BE2C (cell line): ENCODE data around the gene NAV2.

ENCODE experiments used
- DNase-seq: peaks from one replicate; pipeline ENCODE4 v3.0.0-alpha.2; 2020
- H3K27me3 ChIP-seq: fragments of 250-450 bp; sonication (Bioruptor Pico); 2 replicates; pipeline ENCODE4 v1.5.1; 2020; ENCODE audit warnings: mild to moderate bottlenecking
- H3K36me3 ChIP-seq: fragments of 250-450 bp; sonication (Bioruptor Pico); 2 replicates; pipeline ENCODE4 v1.5.1; 2020; ENCODE audit warnings: mild to moderate bottlenecking
- H3K4me1 ChIP-seq: fragments of 250-450 bp; sonication (Bioruptor Pico); 2 replicates; pipeline ENCODE4 v1.5.1; 2020
- H3K4me3 ChIP-seq: 2 replicates; pipeline ENCODE4 v1.5.1; 2011; ENCODE audit warnings: low read depth, low read length
- H3K9me3 ChIP-seq: fragments of 250-450 bp; sonication (Bioruptor Pico); 2 replicates; pipeline ENCODE4 v1.5.1; 2020
- TF ChIP-seq, protein P1 (sequence below): IDR thresholded peaks from 2 replicates; pipeline ENCODE4 v1.5.1; 2012; ENCODE audit warnings: mild to moderate bottlenecking, low read depth, low read length

Gene NAV2

DNA sequence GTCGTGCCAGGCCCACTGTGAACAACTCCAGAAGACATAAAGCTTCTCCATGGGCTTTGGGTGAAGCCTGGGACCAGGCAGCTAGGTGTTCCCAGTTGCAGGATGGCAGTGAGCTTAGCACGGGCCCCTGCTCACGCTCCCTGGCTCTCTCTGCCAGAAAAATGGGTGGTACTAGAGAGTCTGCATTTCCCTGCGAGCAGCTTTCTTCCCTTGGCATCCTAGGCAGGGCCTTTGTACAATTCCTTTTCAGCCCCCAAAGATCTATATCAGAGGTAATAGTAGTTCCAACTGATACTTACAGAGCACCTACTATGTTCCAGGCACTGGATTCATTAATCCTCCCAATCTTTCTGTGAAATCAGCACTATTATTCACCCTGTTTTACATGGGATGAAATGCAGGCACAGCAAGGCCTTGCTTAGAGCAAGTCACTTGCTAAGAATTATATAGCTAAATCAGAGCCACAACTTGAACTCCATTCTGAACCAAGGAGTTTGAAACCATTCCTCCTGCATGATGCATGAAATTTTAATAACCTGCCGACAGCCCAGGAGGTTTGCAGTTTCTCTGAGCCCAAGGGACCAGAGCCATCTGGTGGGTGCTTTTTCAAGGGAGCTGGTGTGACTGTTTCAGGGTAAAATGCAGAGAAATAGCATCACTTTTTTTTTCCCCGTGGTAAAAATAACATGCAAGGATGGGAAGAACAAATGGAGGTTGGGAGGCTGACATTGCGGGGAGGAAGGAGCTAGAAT is 22.7 kb downstream of the NAV2 start:
- Histone ChIP-seq H3K27me3 (no peaks in the 10 kb centered on the region), H3K4me1 (no peaks in the 10 kb centered on the region; the same call in none of the 2 replicates), H3K36me3 (no peaks in the 10 kb centered on the region), H3K4me3 (no peak overlapping the region), H3K9me3 (no peaks in the 10 kb centered on the region)
- no peak for DNase-seq
- TF ChIP-seq, protein P1, sequence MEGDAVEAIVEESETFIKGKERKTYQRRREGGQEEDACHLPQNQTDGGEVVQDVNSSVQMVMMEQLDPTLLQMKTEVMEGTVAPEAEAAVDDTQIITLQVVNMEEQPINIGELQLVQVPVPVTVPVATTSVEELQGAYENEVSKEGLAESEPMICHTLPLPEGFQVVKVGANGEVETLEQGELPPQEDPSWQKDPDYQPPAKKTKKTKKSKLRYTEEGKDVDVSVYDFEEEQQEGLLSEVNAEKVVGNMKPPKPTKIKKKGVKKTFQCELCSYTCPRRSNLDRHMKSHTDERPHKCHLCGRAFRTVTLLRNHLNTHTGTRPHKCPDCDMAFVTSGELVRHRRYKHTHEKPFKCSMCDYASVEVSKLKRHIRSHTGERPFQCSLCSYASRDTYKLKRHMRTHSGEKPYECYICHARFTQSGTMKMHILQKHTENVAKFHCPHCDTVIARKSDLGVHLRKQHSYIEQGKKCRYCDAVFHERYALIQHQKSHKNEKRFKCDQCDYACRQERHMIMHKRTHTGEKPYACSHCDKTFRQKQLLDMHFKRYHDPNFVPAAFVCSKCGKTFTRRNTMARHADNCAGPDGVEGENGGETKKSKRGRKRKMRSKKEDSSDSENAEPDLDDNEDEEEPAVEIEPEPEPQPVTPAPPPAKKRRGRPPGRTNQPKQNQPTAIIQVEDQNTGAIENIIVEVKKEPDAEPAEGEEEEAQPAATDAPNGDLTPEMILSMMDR = no peak

DNA sequence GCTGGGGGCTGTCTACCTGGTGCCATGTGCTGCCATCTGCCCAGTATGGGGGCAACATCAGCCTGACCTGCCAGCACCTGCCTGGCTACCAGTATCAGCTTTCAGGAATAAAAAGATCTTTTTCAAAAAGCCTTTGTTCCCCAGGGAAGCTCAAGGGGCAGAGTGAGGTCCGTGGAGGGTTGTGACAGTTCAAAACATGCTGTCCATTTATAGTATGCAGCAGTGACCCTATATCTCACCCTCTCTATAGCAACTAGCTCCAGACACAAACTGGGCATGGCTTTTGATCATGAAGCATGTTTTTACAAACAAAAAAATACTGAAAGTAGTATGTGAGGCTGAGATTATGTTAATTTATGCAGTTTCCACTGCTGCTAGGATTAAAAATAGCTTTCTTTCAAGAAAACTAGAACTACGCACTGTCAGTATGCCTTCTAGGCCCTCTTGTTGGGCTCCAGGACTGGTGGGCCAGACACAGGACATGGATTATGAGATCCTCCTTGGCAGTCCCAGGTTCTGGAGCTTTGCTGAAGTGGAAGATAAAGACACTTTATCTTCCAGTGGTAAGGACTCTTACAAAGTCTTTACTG is 23.4 kb downstream of the NAV2 start:
- Histone ChIP-seq H3K9me3 (no peaks in the 10 kb centered on the region), H3K27me3 (no peaks in the 10 kb centered on the region), H3K36me3 (no peaks in the 10 kb centered on the region), H3K4me3 (no peak overlapping the region), H3K4me1 (no peaks in the 10 kb centered on the region; the same call in none of the 2 replicates)
- TF ChIP-seq, protein P1 = no peak
- DNase-seq = no peak

DNA sequence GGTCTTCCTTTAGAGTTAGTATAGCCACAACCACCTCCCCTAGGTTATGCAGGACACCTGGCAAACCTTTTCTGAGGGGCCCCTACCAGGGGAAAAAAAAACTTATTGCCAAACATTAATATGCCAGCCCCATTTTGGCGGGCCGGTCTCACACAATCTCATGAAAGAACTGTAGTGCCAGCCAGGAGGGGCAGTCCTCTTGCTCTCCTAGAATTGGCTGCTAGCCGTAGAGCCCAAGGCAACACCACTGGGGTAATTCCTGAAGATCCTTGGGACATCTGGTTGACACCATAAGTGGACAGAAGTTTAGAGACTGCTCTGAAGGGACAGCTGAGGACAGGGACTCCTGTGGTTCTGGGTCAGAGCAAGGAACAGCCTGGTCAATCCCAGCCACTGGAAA is 24.2 kb downstream of the NAV2 start:
- Histone ChIP-seq H3K27me3 (no peaks in the 10 kb centered on the region), H3K4me1 (no peaks in the 10 kb centered on the region; the same call in none of the 2 replicates), H3K9me3 (no peaks in the 10 kb centered on the region), H3K36me3 (no peaks in the 10 kb centered on the region), H3K4me3 (no peak overlapping the region)
- TF ChIP-seq, protein P1 = no peak
- DNase-seq = no peak

DNA sequence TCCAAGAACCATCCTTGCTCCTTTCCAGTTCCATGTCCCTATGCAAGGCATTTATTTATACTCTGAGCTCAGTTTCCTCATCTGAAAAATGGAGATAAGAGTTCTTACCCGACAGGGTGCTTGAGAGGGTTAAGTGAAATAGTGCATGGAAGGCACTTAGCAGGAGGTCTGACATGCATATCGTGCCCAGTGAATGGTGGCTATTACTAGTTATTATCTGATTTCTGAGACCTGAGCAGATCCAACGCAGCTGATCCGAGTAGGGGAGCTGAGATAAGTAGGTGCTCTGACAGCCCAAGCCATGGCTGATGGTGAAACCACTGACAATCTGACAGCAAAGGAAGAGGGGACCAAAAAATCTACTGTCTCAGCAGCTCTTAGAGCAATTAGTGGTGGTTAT is 24.9 kb downstream of the NAV2 start:
- no peaks in the 10 kb centered on the region; the same call in none of the 2 replicates for H3K4me1 ChIP-seq
- no peaks in the 10 kb centered on the region for H3K27me3 ChIP-seq
- no peak for DNase-seq
- H3K4me3 ChIP-seq = no peak overlapping the region
- TF ChIP-seq, protein P1 = no peak
- no peaks in the 10 kb centered on the region for H3K36me3 ChIP-seq
- H3K9me3 ChIP-seq = no peaks in the 10 kb centered on the region

DNA sequence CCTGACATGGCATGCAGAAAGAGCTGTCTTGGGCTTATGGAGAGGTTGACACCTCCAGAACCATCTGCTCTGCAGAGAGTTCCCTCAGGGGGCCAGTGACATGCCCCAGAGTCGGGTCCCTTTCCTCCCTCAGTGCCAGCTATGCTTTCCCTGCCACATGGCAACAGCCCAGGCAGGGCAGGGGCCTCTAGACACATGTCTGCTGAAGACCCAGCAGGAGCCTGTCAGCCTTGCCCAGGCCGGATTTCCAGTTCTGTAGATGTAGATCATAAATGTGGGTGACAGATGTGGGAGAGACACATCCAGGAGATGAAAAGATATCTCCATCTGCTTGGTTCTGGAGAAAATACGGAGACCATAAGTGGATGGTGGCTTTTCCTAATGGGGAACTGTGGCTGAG is 25.5 kb downstream of the NAV2 start:
- TF ChIP-seq, protein P1 = no peak
- H3K36me3 ChIP-seq = no peaks in the 10 kb centered on the region
- peak; percentile 37 for DNase-seq
- H3K4me1 ChIP-seq = no peaks in the 10 kb centered on the region; the same call in none of the 2 replicates
- no peak overlapping the region for H3K4me3 ChIP-seq
- no peaks in the 10 kb centered on the region for H3K9me3 ChIP-seq
- H3K27me3 ChIP-seq = no peaks in the 10 kb centered on the region

DNA sequence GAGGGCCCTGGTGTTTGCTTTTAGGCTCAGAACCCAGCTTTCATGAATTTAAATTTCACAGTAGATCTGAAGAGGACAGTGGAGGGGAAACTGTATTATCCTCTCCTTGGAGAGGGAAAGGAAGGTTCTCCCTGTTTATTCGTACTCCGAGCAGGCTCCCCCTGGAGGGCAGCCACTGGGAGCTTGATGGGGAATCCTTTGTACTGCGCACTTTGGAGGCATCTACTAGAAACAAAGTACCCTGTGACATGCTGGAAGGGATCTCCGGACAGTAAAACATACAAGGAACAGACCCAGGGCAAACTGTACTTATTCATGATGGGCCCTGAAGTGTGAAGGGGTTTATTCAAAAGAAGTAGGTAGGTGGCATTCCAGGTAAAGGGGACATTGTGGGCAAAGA is 27.2 kb downstream of the NAV2 start:
- Histone ChIP-seq H3K27me3 (no peaks in the 10 kb centered on the region), H3K36me3 (no peaks in the 10 kb centered on the region), H3K4me3 (no peak overlapping the region), H3K9me3 (no peaks in the 10 kb centered on the region), H3K4me1 (no peaks in the 10 kb centered on the region; the same call in none of the 2 replicates)
- DNase-seq = peak; percentile 26
- TF ChIP-seq, protein P1 = peak; percentile 47
